Parathyroid adenoma (tissue), 2 donors: ENCODE measurements around the gene LCN9.

ENCODE experiments used
- H2AFZ ChIP-seq: fragments of 300-600 bp; sonication (generic); one replicate; pipeline ENCODE4 v1.7.0; 2017; ENCODE audit warnings: antibody characterized with exemption, mild to moderate bottlenecking
- H3K27ac ChIP-seq: fragments of 300-600 bp; sonication (generic); one replicate; pipeline ENCODE4 v1.7.0; 2017
- H3K27me3 ChIP-seq: fragments of 300-600 bp; sonication (generic); one replicate; pipeline ENCODE4 v1.7.0; 2017; ENCODE audit warnings: low read length; ENCODE audit not compliant: control insufficient read depth, insufficient read depth
- H3K36me3 ChIP-seq: fragments of 300-600 bp; sonication (generic); one replicate; pipeline ENCODE4 v1.7.0; 2017; ENCODE audit warnings: low read length; ENCODE audit not compliant: control insufficient read depth, insufficient read depth
- H3K4me1 ChIP-seq: fragments of 300-600 bp; sonication (generic); one replicate; pipeline ENCODE4 v1.7.0; 2017; ENCODE audit warnings: control low read depth
- H3K4me2 ChIP-seq: fragments of 300-600 bp; sonication (generic); one replicate; pipeline ENCODE4 v1.7.0; 2017; ENCODE audit warnings: low read length
- H3K4me3 ChIP-seq: fragments of 300-600 bp; sonication (generic); one replicate; pipeline ENCODE4 v1.7.0; 2017; ENCODE audit warnings: low read depth, low read length
- H3K79me2 ChIP-seq: fragments of 300-600 bp; sonication (generic); one replicate; pipeline ENCODE4 v1.7.0; 2017; ENCODE audit warnings: control low read depth
- H3K9ac ChIP-seq: fragments of 300-600 bp; sonication (generic); one replicate; pipeline ENCODE4 v1.7.0; 2017; ENCODE audit warnings: mild to moderate bottlenecking
- H3K9me3 ChIP-seq: fragments of 300-600 bp; sonication (generic); one replicate; pipeline ENCODE4 v1.7.0; 2017; ENCODE audit warnings: low read length; ENCODE audit not compliant: control insufficient read depth
- CTCF ChIP-seq: fragments of 300-600 bp; sonication (generic); IDR thresholded peaks from one replicate; pipeline ENCODE4 v1.7.0; 2017; ENCODE audit warnings: antibody characterized with exemption, mild to moderate bottlenecking
- donor health status: primary hyperparathyroidism.

The LCN9 gene

DNA sequence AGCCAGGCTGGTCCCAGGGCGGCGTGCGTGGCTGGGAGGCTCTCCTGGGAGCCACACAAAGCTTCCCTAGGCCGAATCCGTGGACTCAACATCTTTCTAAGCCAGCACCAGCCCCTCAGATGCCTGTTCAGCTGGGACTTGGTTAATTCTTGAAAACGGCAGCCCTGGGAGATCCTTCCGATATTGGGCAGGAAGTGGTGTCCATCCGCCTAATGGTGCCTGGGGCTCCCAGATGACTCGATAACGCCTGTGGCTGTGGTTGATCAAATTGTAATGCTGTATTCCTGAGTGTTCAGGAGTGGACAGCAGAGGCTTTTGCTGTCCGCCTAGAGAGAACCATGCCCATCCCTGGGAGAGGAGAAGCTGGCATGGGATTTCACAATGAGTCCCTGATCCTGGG lies 52.9 kb downstream of the LCN9 start:
- no peak overlapping the region for H3K4me2 ChIP-seq
- no peak for TF ChIP-seq CTCF
- H3K79me2 ChIP-seq = no peaks in the 10 kb centered on the region
- no peaks in the 10 kb centered on the region for H3K27me3 ChIP-seq
- no peak overlapping the region for H3K9ac ChIP-seq
- no peak overlapping the region for H3K27ac ChIP-seq
- H3K36me3 ChIP-seq = no peaks in the 10 kb centered on the region
- no peaks in the 10 kb centered on the region for H3K4me1 ChIP-seq
- no peak overlapping the region for H2AFZ ChIP-seq
- H3K4me3 ChIP-seq = no peak overlapping the region
- no peaks in the 10 kb centered on the region for H3K9me3 ChIP-seq
